PC-9 (cell line): Measurements from ENCODE around the gene RANBP10. TPM values are rescaled to one million over a fixed set of nuclear protein-coding genes. Genes with fewer than 3 reads are reported as not detected.

ENCODE experiments used
- BruUV-seq: library from RNA; stranded (reverse); fragments of 400-500 nt; replicated peaks from 2 replicates; lab custom pipeline; 2021; lab: Mats Ljungman, UMichigan
- CTCF ChIA-PET: fragments of 300-600 bp; sonication (Branson Sonifier 250); formaldehyde crosslinking; loops from one replicate; lab custom pipeline; 2022; ENCODE audit warnings: antibody characterized with exemption; lab: Charles Lee
- POLR2A ChIA-PET: fragments of 300-600 bp; sonication (Branson Sonifier 250); formaldehyde crosslinking; loops from one replicate; lab custom pipeline; 2022; ENCODE audit warnings: antibody characterized with exemption; ENCODE audit not compliant: unreplicated experiment; lab: Charles Lee
- DNase-seq, 2 experiments: peaks; one replicate each; pipeline versions ENCODE4 v3.0.0 to v3.0.0-alpha.2; 2015 to 2022; ENCODE audit warnings: mixed read lengths in 1 of 2
- H2AFZ ChIP-seq: fragments of 200-600 bp; sonication (generic); 2 replicates; pipeline ENCODE4 v1.8.1; 2017; ENCODE audit warnings: antibody characterized with exemption
- H3F3A ChIP-seq: fragments of 200-600 bp; sonication (generic); 2 replicates; pipeline ENCODE4 v1.8.1; 2017; ENCODE audit warnings: antibody characterized with exemption, mild to moderate bottlenecking, low read depth; ENCODE audit not compliant: insufficient read depth
- H3K27ac ChIP-seq: fragments of 200-600 bp; sonication (generic); 2 replicates; pipeline ENCODE4 v1.6.1; 2016; ENCODE audit warnings: mixed run types
- H3K27me3 ChIP-seq: fragments of 200-600 bp; sonication (generic); 2 replicates; pipeline ENCODE4 v1.6.1; 2016; ENCODE audit warnings: low read depth, mixed run types; ENCODE audit not compliant: insufficient read depth
- H3K36me3 ChIP-seq: fragments of 200-600 bp; sonication (generic); 2 replicates; pipeline ENCODE4 v1.6.1; 2016; ENCODE audit warnings: low read depth, mixed run types
- H3K4me1 ChIP-seq: fragments of 200-600 bp; sonication (generic); replicated peaks from 2 replicates; pipeline ENCODE4 v1.6.1; 2016; ENCODE audit warnings: mixed run types; ENCODE audit not compliant: insufficient read depth
- H3K4me2 ChIP-seq: fragments of 200-600 bp; sonication (generic); 2 replicates; pipeline ENCODE4 v1.6.1; 2017; ENCODE audit warnings: mixed run types
- H3K4me3 ChIP-seq: fragments of 200-600 bp; sonication (generic); 2 replicates; pipeline ENCODE4 v1.6.1; 2016; ENCODE audit warnings: mixed run types
- H3K79me2 ChIP-seq: fragments of 200-600 bp; sonication (generic); 2 replicates; pipeline ENCODE4 v1.6.1; 2017; ENCODE audit warnings: low read depth, mixed run types
- H3K9me2 ChIP-seq: fragments of 200-600 bp; sonication (generic); 2 replicates; pipeline ENCODE4 v1.8.1; 2017; ENCODE audit warnings: mild to moderate bottlenecking; ENCODE audit not compliant: insufficient read depth
- H3K9me3 ChIP-seq: fragments of 200-600 bp; sonication (generic); 2 replicates; pipeline ENCODE4 v1.8.1; 2016; ENCODE audit warnings: low read depth; ENCODE audit not compliant: insufficient read depth
- H4K20me1 ChIP-seq: fragments of 200-600 bp; sonication (generic); 2 replicates; pipeline ENCODE4 v1.8.1; 2017; ENCODE audit not compliant: insufficient read depth
- EZH2 ChIP-seq: fragments of 200-600 bp; sonication (generic); IDR thresholded peaks from 2 replicates; pipeline ENCODE4 v1.8.0; 2017; ENCODE audit warnings: antibody characterized with exemption, low read depth
- intact Hi-C: fragments of 100-400 bp; cut with micrococcal nuclease; formaldehyde crosslinking; loops from one replicate; pipeline ENCODE4 v1.10.0; 2022; ENCODE audit not compliant: unreplicated experiment
- total RNA-seq: library from RNA; stranded (reverse); gene quantifications from 2 replicates; pipeline ENCODE4 v1.2.3, GENCODE V29; 2021
- TF ChIP-seq, protein P1 (sequence below): fragments of 200-600 bp; sonication (generic); conservative IDR thresholded peaks from 2 replicates; pipeline ENCODE4 v1.6.1; 2017; ENCODE audit warnings: mixed run types, antibody characterized with exemption, mild to moderate bottlenecking, moderate library complexity

The RANBP10 gene
- total RNA-seq, 1 experiment from 2014 or later = 21.0 TPM

DNA sequence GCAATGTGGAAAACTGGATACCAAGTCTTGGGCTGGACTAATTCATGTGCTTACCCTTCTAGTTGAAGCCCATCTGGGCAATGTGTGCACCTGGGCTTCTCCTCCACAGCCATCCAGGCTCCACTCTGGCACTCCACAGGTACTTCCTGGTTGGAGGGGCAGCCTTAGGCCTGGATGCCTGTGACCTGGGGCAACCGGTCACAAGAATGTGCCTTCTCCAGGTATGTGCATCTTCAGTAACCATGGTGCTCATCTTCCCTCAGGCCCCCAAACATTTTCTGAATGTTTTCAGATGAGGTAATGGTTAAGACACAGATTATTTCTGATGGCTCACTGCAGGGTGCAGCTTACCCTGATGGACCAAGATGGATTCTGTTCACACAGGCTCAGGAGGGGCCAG lies 128.6 kb downstream of the RANBP10 start:
- ChIA-PET POLR2A (no interaction called here), CTCF (no interaction called here)
- Histone ChIP-seq H3K9me2 (no peaks in the 10 kb centered on the region), H3F3A (peaks cover 27% of the 10 kb centered on the region), H3K27me3 (no peaks in the 10 kb centered on the region), H3K36me3 (no peaks in the 10 kb centered on the region), H3K4me3 (no peak overlapping the region), H3K4me2 (0 out of 2 replicates have a peak overlapping the region, but pooled peaks have one; percentile 30), H3K9me3 (no peaks in the 10 kb centered on the region), H4K20me1 (no peaks in the 10 kb centered on the region), H2AFZ (no peak overlapping the region), H3K27ac (no peak overlapping the region), H3K4me1 (peaks cover 26% of the 10 kb centered on the region), H3K79me2 (0 out of 2 replicates have a peak, but pooled peaks cover 3% of the 10 kb centered on the region)
- DNase-seq = peak; percentile 47 to 81
- no TSS peak for BruUV-seq
- TF ChIP-seq, protein P1, sequence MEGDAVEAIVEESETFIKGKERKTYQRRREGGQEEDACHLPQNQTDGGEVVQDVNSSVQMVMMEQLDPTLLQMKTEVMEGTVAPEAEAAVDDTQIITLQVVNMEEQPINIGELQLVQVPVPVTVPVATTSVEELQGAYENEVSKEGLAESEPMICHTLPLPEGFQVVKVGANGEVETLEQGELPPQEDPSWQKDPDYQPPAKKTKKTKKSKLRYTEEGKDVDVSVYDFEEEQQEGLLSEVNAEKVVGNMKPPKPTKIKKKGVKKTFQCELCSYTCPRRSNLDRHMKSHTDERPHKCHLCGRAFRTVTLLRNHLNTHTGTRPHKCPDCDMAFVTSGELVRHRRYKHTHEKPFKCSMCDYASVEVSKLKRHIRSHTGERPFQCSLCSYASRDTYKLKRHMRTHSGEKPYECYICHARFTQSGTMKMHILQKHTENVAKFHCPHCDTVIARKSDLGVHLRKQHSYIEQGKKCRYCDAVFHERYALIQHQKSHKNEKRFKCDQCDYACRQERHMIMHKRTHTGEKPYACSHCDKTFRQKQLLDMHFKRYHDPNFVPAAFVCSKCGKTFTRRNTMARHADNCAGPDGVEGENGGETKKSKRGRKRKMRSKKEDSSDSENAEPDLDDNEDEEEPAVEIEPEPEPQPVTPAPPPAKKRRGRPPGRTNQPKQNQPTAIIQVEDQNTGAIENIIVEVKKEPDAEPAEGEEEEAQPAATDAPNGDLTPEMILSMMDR = no peak
- TF ChIP-seq EZH2 = no peak
- intact Hi-C loops = loop anchor here (5.0 to 10.0 kb wide), 3 partner anchors 45 to 557 kb away; partner anchors contain the start of gene ESRP2

DNA sequence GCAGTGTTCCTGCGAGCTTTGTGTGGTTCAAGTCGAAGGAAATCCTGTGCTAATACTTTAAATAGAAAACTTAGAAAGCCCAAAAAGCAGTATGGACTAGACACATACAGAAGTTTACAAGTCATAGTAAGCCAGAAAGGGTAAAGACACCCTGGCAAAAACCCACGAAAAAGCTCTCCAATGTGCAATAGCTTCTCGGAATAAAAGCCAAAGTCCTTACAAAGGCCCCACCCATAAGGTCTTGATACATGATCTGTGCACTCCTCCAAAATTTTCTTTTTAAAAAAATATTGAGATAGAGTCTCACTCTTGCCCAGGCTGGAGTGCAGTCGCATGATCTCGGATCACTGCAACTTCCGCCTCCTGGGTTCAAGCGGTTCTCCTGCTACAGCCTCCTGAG lies 129.4 kb downstream of the RANBP10 start:
- CTCF ChIA-PET = interaction anchor here (0.5 to 1.1 kb wide), 2 partner anchors 113 to 408 kb away, joined by 3 read pairs; partner anchors contain the start of gene NFATC3
- Histone ChIP-seq H3K27ac (peak overlapping the region; percentile 78), H3K4me1 (peaks cover 26% of the 10 kb centered on the region), H3F3A (peaks cover 32% of the 10 kb centered on the region), H3K36me3 (no peaks in the 10 kb centered on the region), H3K9me2 (no peaks in the 10 kb centered on the region), H3K4me2 (peak overlapping the region; percentile 30), H3K79me2 (0 out of 2 replicates have a peak, but pooled peaks cover 3% of the 10 kb centered on the region), H4K20me1 (no peaks in the 10 kb centered on the region), H3K27me3 (no peaks in the 10 kb centered on the region), H2AFZ (no peak overlapping the region), H3K9me3 (no peaks in the 10 kb centered on the region), H3K4me3 (no peak overlapping the region)
- intact Hi-C loops = loop anchor here (5.0 to 10.0 kb wide), 3 partner anchors 45 to 558 kb away; partner anchors contain the start of gene ESRP2
- POLR2A ChIA-PET = interaction anchor here (0.6 to 0.7 kb wide), 7 partner anchors 17 to 551 kb away, joined by 3 to 6 read pairs (median 4); partner anchors contain the start of genes ACD and TSNAXIP1
- BruUV-seq = no TSS peak
- TF ChIP-seq EZH2 = no peak
- TF ChIP-seq, protein P1 = no peak
- DNase-seq = no peak

DNA sequence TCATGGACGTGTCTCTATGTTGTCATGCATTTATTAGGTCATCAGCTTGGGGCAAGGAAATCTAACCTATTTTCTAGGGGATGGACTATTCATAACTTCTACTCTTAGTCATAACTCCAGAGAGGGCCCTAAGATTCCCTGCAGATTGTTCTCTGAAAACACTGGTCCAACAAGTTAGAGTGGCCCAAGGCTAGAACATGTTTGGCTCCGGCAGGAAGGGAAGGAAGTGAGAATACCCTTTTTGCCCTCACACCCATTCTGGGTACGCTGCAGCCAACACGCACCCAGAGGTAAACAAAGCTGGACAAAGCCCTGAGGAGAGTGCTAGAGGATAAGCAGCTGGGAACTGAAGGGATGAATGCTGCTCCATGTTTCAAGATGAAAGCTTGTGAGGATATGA lies 129.8 kb downstream of the RANBP10 start:
- Histone ChIP-seq H3K4me1 (peaks cover 26% of the 10 kb centered on the region), H3K79me2 (0 out of 2 replicates have a peak, but pooled peaks cover 3% of the 10 kb centered on the region), H4K20me1 (no peaks in the 10 kb centered on the region), H3K36me3 (no peaks in the 10 kb centered on the region), H2AFZ (no peak overlapping the region), H3K27me3 (no peaks in the 10 kb centered on the region), H3K4me3 (no peak overlapping the region), H3F3A (peaks cover 32% of the 10 kb centered on the region), H3K4me2 (peak overlapping the region; percentile 30), H3K9me2 (no peaks in the 10 kb centered on the region), H3K27ac (peak overlapping the region; percentile 78), H3K9me3 (no peaks in the 10 kb centered on the region)
- intact Hi-C loops = loop anchor here (5.0 to 10.0 kb wide), 3 partner anchors 46 to 558 kb away; partner anchors contain the start of gene ESRP2
- BruUV-seq = no TSS peak
- POLR2A ChIA-PET = interaction anchor here (0.6 to 0.7 kb wide), 6 partner anchors 42 to 551 kb away, joined by 3 to 6 read pairs (median 4); partner anchors contain the start of gene TSNAXIP1
- DNase-seq = peak; percentile 71 to 92
- TF ChIP-seq, protein P1 = no peak
- CTCF ChIA-PET = interaction anchor here (0.5 to 1.1 kb wide), 3 partner anchors 92 to 409 kb away, joined by 3 to 5 read pairs (median 3); partner anchors contain the start of gene NFATC3
